ENCODE results near the gene IKZF2. TPM values are rescaled to one million over a fixed set of nuclear protein-coding genes. Genes with fewer than 3 reads are reported as not detected.

IKZF2 gene
- total and polyA plus RNA-seq, 8 donors: 0.56 to 19.8 (median 4.5) TPM

Other genes starting within 250 kb of the IKZF2 start
- gene SPAG16, start 132.9 kb upstream of the IKZF2 start, total RNA-seq: 100 to 1,000 TPM in 3 of 5 donors, 10 to 100 TPM in 2; 27.5 to 137 (median 101) TPM
- gene SPAG16, start 132.9 kb upstream of the IKZF2 start, polyA plus RNA-seq: 10 to 100 TPM; 16.0 to 29.6 (median 19.0) TPM